GM19035 (cell line): Measurements from ENCODE around the gene SNAPC3.
"Not testable (repeated sequence)": the region's sequence is repeated elsewhere in the genome, so short reads cannot be mapped to it uniquely, and the experiment has no call there.

Experiments used
- ATAC-seq: cut with Tn5 transposase; IDR thresholded peaks from one replicate; pipeline ENCODE4 v1.9.1; 2021; ENCODE audit not compliant: unreplicated experiment

SNAPC3 gene

GRCh38 chr9:15422372-15423230 is at the start of gene SNAPC3:
SNAPC3 (plus strand) TSS chr9:15422876; CDS start chr9:15422880, 4 bp downstream.
- peak; percentile 97 for ATAC-seq

- no peak for ATAC-seq
Measured at GRCh38 chr9:15373881-15374280, 48.8 kb upstream of the SNAPC3 start.

- no peak for ATAC-seq
Measured at GRCh38 chr9:15374310-15374709, 48.4 kb upstream of the SNAPC3 start.

- ATAC-seq: no peak
Measured at GRCh38 chr9:15374825-15375224, 47.9 kb upstream of the SNAPC3 start.

GRCh38 chr9:15377625-15378540 is 44.8 kb upstream of the SNAPC3 start:
- ATAC-seq: no peak

- ATAC-seq: not testable (repeated sequence)
Measured at GRCh38 chr9:15379317-15379716, 43.4 kb upstream of the SNAPC3 start.

GRCh38 chr9:15379888-15380287 is 42.8 kb upstream of the SNAPC3 start:
- not testable (repeated sequence) for ATAC-seq

GRCh38 chr9:15381491-15381890 is 41.2 kb upstream of the SNAPC3 start:
- ATAC-seq: no peak

- no peak for ATAC-seq
Measured at GRCh38 chr9:15386465-15386864, 36.2 kb upstream of the SNAPC3 start.

GRCh38 chr9:15389173-15389572 is 33.5 kb upstream of the SNAPC3 start:
- ATAC-seq: no peak

GRCh38 chr9:15389631-15390030 is 33.0 kb upstream of the SNAPC3 start:
- ATAC-seq: no peak

GRCh38 chr9:15390201-15390600 is 32.5 kb upstream of the SNAPC3 start:
- no peak for ATAC-seq

- no peak for ATAC-seq
Measured at GRCh38 chr9:15392363-15392762, 30.3 kb upstream of the SNAPC3 start.

GRCh38 chr9:15400281-15400941 is 22.3 kb upstream of the SNAPC3 start:
- no peak for ATAC-seq

- ATAC-seq: no peak
Measured at GRCh38 chr9:15401266-15401665, 21.4 kb upstream of the SNAPC3 start.

GRCh38 chr9:15403155-15403554 is 19.5 kb upstream of the SNAPC3 start:
- ATAC-seq: no peak

GRCh38 chr9:15404171-15404570 is 18.5 kb upstream of the SNAPC3 start:
- ATAC-seq: no peak

- no peak for ATAC-seq
Measured at GRCh38 chr9:15416880-15417279, 5.8 kb upstream of the SNAPC3 start.

GRCh38 chr9:15417626-15418025 is 5.0 kb upstream of the SNAPC3 start:
- ATAC-seq: no peak

- ATAC-seq: no peak
Measured at GRCh38 chr9:15420796-15421195, 1.9 kb upstream of the SNAPC3 start.

- ATAC-seq: no peak
Measured at GRCh38 chr9:15421532-15421931, 1.1 kb upstream of the SNAPC3 start.
